ENCODE data around the gene NRG2.

DNA sequence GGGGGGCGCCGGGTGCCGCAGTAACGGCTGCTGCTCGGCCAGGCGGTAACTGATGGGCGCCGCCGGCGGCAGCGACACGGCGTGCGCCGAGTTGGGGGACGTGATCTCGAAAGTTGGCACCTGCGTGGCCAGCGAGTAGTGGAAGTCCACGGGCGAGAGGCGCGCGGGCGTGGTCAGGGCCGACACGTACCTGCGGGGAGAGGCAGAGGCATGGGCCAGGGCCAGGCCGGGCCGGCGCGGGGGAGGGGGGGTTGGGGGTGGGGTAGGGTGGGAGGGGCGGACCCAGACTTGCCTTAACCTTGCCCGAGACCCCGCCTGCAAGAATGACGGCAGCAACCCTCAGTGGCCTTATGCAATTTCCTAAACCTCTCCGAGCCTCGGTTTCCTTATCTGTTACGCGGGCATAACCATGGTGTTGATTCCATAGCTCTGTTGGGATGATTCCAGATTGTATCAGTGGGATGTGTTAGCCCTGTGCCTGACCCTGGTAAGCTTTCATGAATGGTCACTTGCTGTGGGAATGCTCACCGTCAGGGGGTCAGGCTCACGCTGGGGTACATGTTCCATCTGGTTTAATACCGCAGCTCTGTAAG lies 194.5 kb downstream of the NRG2 start:
- TF ChIP-seq CTCF (IDR thresholded peaks at IDR 0.05) (no peak), POLR2AphosphoS5 (IDR thresholded peaks at IDR 0.05) (no peak), POLR2A (IDR thresholded peaks at IDR 0.05) (no peak)
